Glutamatergic neuron (in vitro differentiated cells): ENCODE data around the gene B4GALNT3. TPM values are rescaled to one million over a fixed set of nuclear protein-coding genes. Genes with fewer than 3 reads are reported as not detected.

ENCODE experiments used
- DNase-seq: peaks from one replicate; pipeline ENCODE4 v3.0.0; 2022
- H3K27ac Mint-ChIP-seq: one replicate; pipeline ENCODE4 v1.8.0; 2020; ENCODE audit warnings: mild to moderate bottlenecking, mixed read lengths, inconsistent platforms; ENCODE audit not compliant: unreplicated experiment
- H3K27me3 Mint-ChIP-seq: one replicate; pipeline ENCODE4 v1.8.0; 2020; ENCODE audit warnings: mild to moderate bottlenecking, moderate library complexity, mixed read lengths, inconsistent platforms; ENCODE audit not compliant: unreplicated experiment
- H3K36me3 Mint-ChIP-seq: one replicate; pipeline ENCODE4 v1.8.0; 2020; ENCODE audit warnings: mild to moderate bottlenecking, mixed read lengths, inconsistent platforms; ENCODE audit not compliant: unreplicated experiment
- H3K4me1 Mint-ChIP-seq: one replicate; pipeline ENCODE4 v1.8.0; 2020; ENCODE audit warnings: mild to moderate bottlenecking, low read depth, mixed read lengths, inconsistent platforms; ENCODE audit not compliant: unreplicated experiment
- H3K4me3 Mint-ChIP-seq: one replicate; pipeline ENCODE4 v1.8.0; 2020; ENCODE audit warnings: mild to moderate bottlenecking, mixed read lengths, inconsistent platforms; ENCODE audit not compliant: unreplicated experiment
- H3K9me3 Mint-ChIP-seq: one replicate; pipeline ENCODE4 v1.8.0; 2020; ENCODE audit warnings: mild to moderate bottlenecking, moderate library complexity, mixed read lengths, inconsistent platforms; ENCODE audit not compliant: unreplicated experiment
- total RNA-seq: library from RNA; stranded (reverse); fragmentation: NEBNext Ultra II Directional; extraction: Animal tissue kit (Norgen Biotek cat#: 25700); gene quantifications from one replicate; pipeline ENCODE4 v1.2.1, GENCODE V29; 2021; ENCODE audit not compliant: unreplicated experiment
- TF ChIP-seq, protein P1 (sequence below): fragments of 200-600 bp; sonication (generic); IDR thresholded peaks from one replicate; pipeline ENCODE4 v1.5.0; 2021; ENCODE audit not compliant: partially characterized antibody, unreplicated experiment

Gene B4GALNT3
- total RNA-seq, 1 donor from 2014 or later: 3.3 TPM

DNA sequence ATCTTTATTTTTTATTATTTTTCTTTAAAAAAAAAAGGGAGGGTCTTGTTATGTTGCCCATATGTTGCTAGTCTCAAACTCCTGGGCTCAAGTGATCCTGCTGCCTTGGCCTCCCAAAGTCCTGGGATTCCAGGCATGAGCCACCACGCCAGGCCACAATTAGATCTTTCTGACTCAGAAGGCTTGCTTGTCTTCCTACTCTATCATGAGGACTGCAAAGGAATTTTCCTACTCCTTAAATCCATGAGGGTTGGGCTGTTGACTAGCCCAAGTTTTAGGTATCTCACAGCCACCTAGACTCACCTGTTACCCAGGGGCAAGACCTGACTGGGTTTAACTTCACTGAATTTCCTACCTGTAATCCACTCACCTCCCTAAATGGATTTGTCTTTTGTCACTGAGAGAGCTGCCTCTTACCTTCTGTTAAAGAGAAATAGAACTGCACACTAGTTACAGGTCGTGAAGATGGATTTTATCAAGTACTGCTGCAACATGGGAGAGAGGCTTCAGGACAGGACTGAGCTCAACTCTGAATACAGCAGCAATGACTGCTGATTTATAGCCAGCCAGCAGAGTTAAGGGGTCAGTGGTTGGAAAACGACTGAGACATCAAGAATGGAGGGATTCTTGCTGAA lies 72.3 kb downstream of the B4GALNT3 start:
- DNase-seq: no peak
- Mint-ChIP-seq H3K4me3 (no peak overlapping the region), H3K4me1 (peaks cover 9% of the 10 kb centered on the region), H3K27ac (no peak overlapping the region), H3K9me3 (peaks cover 11% of the 10 kb centered on the region), H3K36me3 (peaks cover 22% of the 10 kb centered on the region), H3K27me3 (peaks cover 5% of the 10 kb centered on the region)
- TF ChIP-seq, protein P1, sequence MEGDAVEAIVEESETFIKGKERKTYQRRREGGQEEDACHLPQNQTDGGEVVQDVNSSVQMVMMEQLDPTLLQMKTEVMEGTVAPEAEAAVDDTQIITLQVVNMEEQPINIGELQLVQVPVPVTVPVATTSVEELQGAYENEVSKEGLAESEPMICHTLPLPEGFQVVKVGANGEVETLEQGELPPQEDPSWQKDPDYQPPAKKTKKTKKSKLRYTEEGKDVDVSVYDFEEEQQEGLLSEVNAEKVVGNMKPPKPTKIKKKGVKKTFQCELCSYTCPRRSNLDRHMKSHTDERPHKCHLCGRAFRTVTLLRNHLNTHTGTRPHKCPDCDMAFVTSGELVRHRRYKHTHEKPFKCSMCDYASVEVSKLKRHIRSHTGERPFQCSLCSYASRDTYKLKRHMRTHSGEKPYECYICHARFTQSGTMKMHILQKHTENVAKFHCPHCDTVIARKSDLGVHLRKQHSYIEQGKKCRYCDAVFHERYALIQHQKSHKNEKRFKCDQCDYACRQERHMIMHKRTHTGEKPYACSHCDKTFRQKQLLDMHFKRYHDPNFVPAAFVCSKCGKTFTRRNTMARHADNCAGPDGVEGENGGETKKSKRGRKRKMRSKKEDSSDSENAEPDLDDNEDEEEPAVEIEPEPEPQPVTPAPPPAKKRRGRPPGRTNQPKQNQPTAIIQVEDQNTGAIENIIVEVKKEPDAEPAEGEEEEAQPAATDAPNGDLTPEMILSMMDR: no peak

DNA sequence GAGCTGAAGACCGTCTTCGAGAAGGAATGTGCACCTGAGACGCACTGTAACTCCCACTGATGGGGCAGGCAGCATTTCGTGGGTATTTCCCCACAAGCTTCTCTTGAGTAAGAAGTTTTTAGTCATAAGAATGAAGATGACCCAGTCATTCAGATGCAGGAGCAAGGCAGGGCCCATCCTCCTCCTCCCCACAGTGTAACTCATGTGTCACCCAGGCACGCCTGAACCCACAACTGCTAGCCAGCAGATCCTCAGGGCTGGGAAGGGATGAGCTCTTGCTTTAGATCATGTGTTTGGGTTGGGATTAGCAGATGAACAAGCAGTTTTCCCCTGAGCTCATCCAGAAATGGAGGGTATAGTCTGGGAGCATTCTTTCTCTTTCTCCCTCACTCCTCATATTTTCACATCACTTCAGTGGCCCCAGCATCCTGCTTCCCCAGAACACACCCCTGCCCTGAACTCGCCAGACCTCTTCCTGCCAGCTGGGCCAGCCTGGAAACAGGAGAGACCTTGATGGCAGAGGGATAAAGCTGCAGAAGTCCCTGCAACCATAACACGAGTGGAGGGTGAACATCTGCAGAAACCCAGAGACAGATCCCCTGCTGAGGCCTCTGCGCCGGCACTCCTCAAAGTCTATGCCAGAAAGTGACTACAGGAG lies 73.3 kb downstream of the B4GALNT3 start:
- Mint-ChIP-seq H3K27me3 (peaks cover 5% of the 10 kb centered on the region), H3K4me3 (no peak overlapping the region), H3K36me3 (peaks cover 22% of the 10 kb centered on the region), H3K27ac (no peak overlapping the region), H3K9me3 (peaks cover 11% of the 10 kb centered on the region), H3K4me1 (peaks cover 9% of the 10 kb centered on the region)
- TF ChIP-seq, protein P1: no peak
- no peak for DNase-seq

DNA sequence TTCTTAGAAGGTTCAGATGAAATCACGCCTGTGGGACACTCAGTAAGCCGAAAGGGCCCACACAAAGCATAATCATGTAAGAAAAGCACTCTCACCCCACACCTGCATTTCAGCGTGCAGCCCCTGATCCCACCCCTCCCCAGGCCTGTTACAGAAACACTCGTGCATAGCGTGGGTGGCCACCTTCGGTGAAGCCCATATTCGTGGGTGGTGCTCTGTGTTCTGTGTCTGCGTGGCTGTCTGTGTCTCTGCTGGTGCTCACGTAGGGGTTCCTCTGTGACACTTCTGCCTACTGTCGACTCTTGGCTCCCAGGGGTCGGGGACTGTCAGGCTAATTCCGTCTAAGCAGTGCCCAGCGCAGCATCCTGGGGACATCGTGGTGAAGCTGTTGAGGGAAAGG lies 74.0 kb downstream of the B4GALNT3 start:
- no peak for DNase-seq
- TF ChIP-seq, protein P1: no peak
- Mint-ChIP-seq H3K9me3 (peaks cover 11% of the 10 kb centered on the region), H3K27me3 (peaks cover 5% of the 10 kb centered on the region), H3K36me3 (peaks cover 20% of the 10 kb centered on the region), H3K4me1 (peaks cover 9% of the 10 kb centered on the region), H3K4me3 (no peak overlapping the region), H3K27ac (no peak overlapping the region)

DNA sequence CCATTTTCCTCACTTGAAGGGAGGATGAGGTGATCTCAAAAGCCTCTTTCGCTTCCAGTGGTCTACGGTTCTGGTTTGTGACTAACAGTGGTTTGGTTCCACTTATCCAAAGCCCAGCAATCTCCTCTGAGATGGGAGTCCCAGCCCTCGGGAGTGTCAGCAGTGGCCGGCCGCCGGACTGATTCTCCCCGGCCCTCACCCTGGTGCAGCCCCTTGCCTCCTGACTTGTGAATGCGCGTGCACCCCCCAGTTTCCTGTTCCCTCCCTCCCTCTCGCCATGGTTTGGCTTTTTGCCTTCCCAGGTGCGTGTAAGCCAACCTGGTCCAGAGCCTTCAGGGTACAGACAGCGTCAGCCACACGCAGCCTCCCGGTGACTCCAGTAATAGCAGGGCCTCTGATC lies 74.5 kb downstream of the B4GALNT3 start:
- Mint-ChIP-seq H3K27ac (no peak overlapping the region), H3K4me3 (no peak overlapping the region), H3K4me1 (peaks cover 9% of the 10 kb centered on the region), H3K27me3 (peaks cover 5% of the 10 kb centered on the region), H3K9me3 (peaks cover 6% of the 10 kb centered on the region), H3K36me3 (peaks cover 15% of the 10 kb centered on the region)
- TF ChIP-seq, protein P1: no peak
- no peak for DNase-seq

DNA sequence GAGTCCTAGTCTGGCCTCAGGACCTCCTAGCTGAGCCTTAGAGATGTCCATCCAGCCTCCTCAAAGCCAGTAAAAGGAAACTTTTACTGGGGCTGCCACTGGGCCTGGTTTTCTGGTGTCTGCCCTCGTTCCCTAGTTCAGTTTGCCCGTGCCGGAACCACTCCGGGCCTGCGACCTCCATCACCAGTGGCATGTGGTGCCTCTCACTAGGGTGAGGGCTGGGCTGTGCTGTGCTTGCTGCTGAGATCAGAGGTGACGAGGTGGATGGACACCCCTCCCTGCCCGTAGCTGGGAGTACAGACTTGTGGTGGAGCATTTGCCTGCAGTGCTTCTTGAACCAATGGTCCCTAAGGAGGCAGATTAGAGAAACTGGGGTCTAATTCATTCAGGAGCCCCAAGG lies 75.7 kb downstream of the B4GALNT3 start:
- no peak overlapping the region for H3K27ac Mint-ChIP-seq
- TF ChIP-seq, protein P1: no peak
- H3K9me3 Mint-ChIP-seq: peaks cover 4% of the 10 kb centered on the region
- no peak for DNase-seq
- no peak overlapping the region for H3K4me3 Mint-ChIP-seq
- peaks cover 9% of the 10 kb centered on the region for H3K36me3 Mint-ChIP-seq
- peaks cover 5% of the 10 kb centered on the region for H3K27me3 Mint-ChIP-seq
- peaks cover 12% of the 10 kb centered on the region for H3K4me1 Mint-ChIP-seq
